Rectal smooth muscle tissue (tissue), 1 donor: ENCODE results near the gene PI4KB.
A peak's percentile ranks its signal among the peaks of the same experiment; 100 is the strongest.

Experiments
- H3K27ac ChIP-seq: one replicate; pipeline ENCODE4 v1.7.0; 2013; ENCODE audit warnings: low read depth, low read length, inconsistent platforms
- H3K27me3 ChIP-seq: one replicate; pipeline ENCODE4 v1.7.0; 2013; ENCODE audit warnings: low read length; ENCODE audit not compliant: control insufficient read depth, insufficient read depth
- H3K36me3 ChIP-seq: one replicate; pipeline ENCODE4 v1.7.0; 2013; ENCODE audit warnings: low read length; ENCODE audit not compliant: control insufficient read depth, insufficient read depth
- H3K4me1 ChIP-seq: one replicate; pipeline ENCODE4 v1.7.0; 2013; ENCODE audit warnings: low read length; ENCODE audit not compliant: control insufficient read depth, insufficient read depth
- H3K4me3 ChIP-seq: one replicate; pipeline ENCODE4 v1.7.0; 2013; ENCODE audit warnings: low read length
- H3K9ac ChIP-seq: one replicate; pipeline ENCODE4 v1.7.0; 2013; ENCODE audit warnings: low read length

The PI4KB gene

GRCh38 chr1:151342021-151342420, 14.8 kb upstream of the PI4KB start:
- no peak overlapping the region for H3K27ac ChIP-seq
- H3K4me1 ChIP-seq, result peaks cover 6% of the 10 kb centered on the region
- no peaks in the 10 kb centered on the region for H3K27me3 ChIP-seq
- H3K9ac ChIP-seq, result no peak overlapping the region
- peaks cover 13% of the 10 kb centered on the region for H3K36me3 ChIP-seq
- H3K4me3 ChIP-seq, result no peak overlapping the region

- no peak overlapping the region for H3K9ac ChIP-seq
- H3K27me3 ChIP-seq, result no peaks in the 10 kb centered on the region
- peaks cover 13% of the 10 kb centered on the region for H3K36me3 ChIP-seq
- no peak overlapping the region for H3K4me3 ChIP-seq
- H3K4me1 ChIP-seq, result peaks cover 3% of the 10 kb centered on the region
- H3K27ac ChIP-seq, result peak overlapping the region; percentile 58
These were observed 13.9 kb upstream of the PI4KB start for GRCh38 chr1:151340870-151341754.

- Histone ChIP-seq H3K27ac (no peak overlapping the region), H3K4me3 (no peak overlapping the region), H3K9ac (no peak overlapping the region), H3K4me1 (no peaks in the 10 kb centered on the region), H3K36me3 (no peaks in the 10 kb centered on the region), H3K27me3 (no peaks in the 10 kb centered on the region)
These were observed 9.3 kb upstream of the PI4KB start for GRCh38 chr1:151336556-151336955.

DNA sequence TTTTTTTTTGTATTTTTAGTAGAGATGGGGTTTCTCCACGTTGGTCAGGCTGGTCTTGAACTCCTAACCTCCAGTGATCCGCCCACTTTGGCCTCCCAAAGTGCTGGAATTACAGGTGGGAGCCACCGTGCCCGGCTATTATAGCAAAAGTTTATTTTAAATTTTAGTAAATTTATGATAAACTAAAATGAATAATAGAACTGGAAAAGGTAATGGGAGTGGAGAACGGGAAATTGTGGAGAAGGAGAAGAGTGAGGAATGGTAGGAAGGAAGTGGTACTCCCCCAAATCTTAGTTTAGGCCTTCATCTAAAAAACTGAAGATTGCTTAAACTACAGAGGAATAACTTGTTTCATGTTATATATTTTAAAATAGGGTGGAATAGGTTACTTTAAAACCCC, 7.6 kb upstream of the PI4KB start:
- Histone ChIP-seq H3K27ac (no peak overlapping the region), H3K9ac (no peak overlapping the region), H3K27me3 (no peaks in the 10 kb centered on the region), H3K4me3 (no peak overlapping the region), H3K4me1 (no peaks in the 10 kb centered on the region), H3K36me3 (no peaks in the 10 kb centered on the region)

DNA sequence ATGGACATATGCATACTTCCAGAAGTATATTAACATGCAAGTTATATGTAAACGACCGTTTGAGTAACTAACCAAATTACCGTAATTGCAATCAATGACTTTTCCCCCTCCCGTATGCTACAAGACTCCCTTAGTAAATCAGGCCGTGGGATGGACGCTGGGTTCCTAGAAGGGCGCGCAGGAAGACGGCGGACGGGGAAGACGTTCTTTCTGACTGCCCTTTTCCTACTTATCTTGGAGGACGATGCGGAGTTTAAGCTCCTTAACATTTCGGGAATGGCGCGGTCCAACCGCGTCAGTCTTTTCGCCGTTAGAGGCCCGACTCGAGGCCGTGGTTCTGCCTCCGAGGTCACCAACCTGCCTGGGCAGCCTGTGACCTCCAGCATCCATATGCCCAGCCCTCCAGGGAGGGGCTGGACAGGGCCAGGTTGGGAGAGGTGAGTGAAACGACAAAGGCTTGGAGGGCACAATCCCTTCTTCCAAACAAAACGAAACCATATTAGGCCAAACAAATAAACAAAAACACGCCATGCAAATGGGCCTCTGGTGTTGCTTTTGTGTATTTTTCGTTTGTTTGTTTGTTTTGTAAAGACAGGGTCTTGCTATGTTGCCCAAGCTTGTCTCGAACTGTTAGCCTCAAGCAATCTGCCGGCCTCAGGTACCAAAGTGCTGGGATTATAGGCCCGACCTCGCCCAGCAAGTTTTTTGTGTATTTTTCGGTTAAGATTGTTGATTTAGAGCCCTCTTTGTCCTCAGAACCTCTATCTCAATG, 873 bp upstream of the PI4KB start:
- H3K9ac ChIP-seq, result peak overlapping the region; percentile 43
- peaks cover 3% of the 10 kb centered on the region for H3K36me3 ChIP-seq
- H3K27me3 ChIP-seq, result no peaks in the 10 kb centered on the region
- H3K4me3 ChIP-seq, result peak overlapping the region; percentile 88
- peaks cover 12% of the 10 kb centered on the region for H3K4me1 ChIP-seq
- peak overlapping the region; percentile 79 for H3K27ac ChIP-seq

- Histone ChIP-seq H3K36me3 (peaks cover 3% of the 10 kb centered on the region), H3K9ac (peak overlapping the region; percentile 50), H3K27ac (peak overlapping the region; percentile 79), H3K4me1 (peaks cover 12% of the 10 kb centered on the region), H3K4me3 (peak overlapping the region; percentile 88), H3K27me3 (no peaks in the 10 kb centered on the region)
These were observed 495 bp downstream of the PI4KB start for GRCh38 chr1:151326619-151327222.

GRCh38 chr1:151325646-151326429, 1.4 kb downstream of the PI4KB start:
- Histone ChIP-seq H3K4me1 (peaks cover 12% of the 10 kb centered on the region), H3K36me3 (peaks cover 5% of the 10 kb centered on the region), H3K27me3 (no peaks in the 10 kb centered on the region), H3K4me3 (peak overlapping the region; percentile 88), H3K9ac (peak overlapping the region; percentile 50), H3K27ac (peak overlapping the region; percentile 79)

- H3K4me3 ChIP-seq, result no peak overlapping the region
- no peaks in the 10 kb centered on the region for H3K27me3 ChIP-seq
- no peak overlapping the region for H3K9ac ChIP-seq
- no peak overlapping the region for H3K27ac ChIP-seq
- H3K36me3 ChIP-seq, result peaks cover 9% of the 10 kb centered on the region
- H3K4me1 ChIP-seq, result peaks cover 12% of the 10 kb centered on the region
These were observed 2.0 kb downstream of the PI4KB start for GRCh38 chr1:151325231-151325630.

DNA sequence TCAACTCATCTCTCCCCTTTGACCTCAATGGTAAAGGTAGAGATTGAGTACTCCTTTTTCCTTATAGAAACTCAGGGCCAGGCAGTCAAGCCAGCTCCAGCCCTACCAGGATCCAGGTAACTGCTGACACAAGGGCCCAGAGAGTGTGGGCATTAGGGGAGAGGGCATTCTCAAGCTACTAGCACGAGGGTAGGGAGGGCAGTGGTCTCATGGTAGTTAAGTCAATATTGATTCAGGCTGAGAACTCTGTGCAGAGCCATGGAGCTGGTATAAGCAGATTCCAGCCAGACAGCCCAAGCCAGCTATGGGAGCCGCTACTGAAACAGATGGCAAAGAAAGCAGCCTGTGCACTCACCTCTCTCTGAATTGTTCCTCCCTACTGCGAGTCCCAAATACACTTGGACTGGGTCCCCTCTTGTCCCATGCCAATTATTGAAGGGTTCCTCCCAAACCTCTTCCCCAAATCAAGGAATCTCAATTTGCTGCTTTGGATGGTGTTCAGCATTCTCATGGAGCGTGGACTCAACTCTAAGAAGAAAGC, 2.8 kb downstream of the PI4KB start:
- H3K9ac ChIP-seq, result no peak overlapping the region

DNA sequence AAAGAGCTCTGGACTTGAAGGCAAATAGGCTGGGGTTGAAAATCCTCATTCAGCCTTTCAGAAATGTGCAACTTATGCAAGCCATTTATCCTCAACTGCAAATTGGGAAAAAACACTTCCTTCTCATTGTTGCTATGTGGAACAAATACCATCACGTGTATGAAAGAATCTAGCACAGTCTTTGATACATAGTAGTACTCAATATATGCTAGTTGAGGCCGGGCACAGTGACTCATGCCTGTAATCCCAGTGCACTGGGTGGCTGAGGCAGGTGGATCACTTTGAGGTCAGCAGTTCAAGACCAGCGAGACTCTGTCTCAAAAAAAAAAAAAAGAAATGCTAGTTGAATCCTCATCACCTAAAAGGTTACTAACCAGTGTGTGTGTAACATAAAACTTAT, 8.2 kb downstream of the PI4KB start:
- Histone ChIP-seq H3K4me3 (no peak overlapping the region), H3K9ac (no peak overlapping the region), H3K27ac (no peak overlapping the region), H3K36me3 (peaks cover 15% of the 10 kb centered on the region), H3K27me3 (no peaks in the 10 kb centered on the region), H3K4me1 (no peaks in the 10 kb centered on the region)

More for the DNA sequence above, 2.8 kb downstream of the PI4KB start:
- H3K27me3 ChIP-seq, result no peaks in the 10 kb centered on the region
- no peak overlapping the region for H3K27ac ChIP-seq
- H3K4me3 ChIP-seq, result no peak overlapping the region
- H3K36me3 ChIP-seq, result peaks cover 9% of the 10 kb centered on the region
- peaks cover 12% of the 10 kb centered on the region for H3K4me1 ChIP-seq

DNA sequence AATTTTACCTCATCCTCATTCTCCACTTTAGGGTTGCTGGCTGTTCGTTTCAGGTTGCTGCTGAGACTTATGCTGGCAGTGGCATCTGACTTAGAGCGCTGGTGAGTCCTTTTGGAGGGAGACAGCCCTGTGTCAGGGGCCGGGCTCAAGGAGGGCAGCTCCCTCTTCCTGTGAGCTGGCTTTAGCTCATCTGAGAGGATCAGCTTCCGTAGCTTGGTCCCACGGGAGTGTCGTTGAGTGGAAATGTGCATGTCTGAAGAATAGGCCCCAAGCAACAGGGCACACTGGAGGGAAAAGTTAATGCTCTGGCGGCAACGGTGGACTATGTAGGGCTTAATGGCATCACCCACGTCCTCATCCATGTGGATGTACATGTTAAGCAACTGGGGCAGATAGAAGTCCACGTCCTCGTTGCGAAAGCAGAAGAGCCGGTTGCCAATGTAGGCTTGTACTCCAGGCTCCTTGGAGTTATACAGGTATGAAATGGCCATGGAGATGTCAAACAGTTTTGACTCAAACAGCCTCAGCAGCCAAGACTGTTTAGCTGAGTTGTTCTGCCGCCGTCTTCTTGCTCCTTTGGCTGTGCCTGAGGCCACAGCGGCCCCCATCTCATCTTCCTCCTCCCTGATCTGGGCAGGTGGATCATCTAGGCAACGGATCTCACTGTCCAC, 11.5 kb downstream of the PI4KB start:
- Histone ChIP-seq H3K36me3 (peaks cover 21% of the 10 kb centered on the region), H3K9ac (no peak overlapping the region), H3K27me3 (no peaks in the 10 kb centered on the region), H3K4me1 (peaks cover 16% of the 10 kb centered on the region), H3K27ac (no peak overlapping the region), H3K4me3 (no peak overlapping the region)
